NCI-H345 treated with DMSO at 0.1 percent for 48 hours (cell line): ENCODE results near the gene BASP1.
"Not testable (repeated sequence)": the region's sequence is repeated elsewhere in the genome, so short reads cannot be mapped to it uniquely, and the experiment has no call there.

Experiments used
- DNase-seq: peaks from one replicate; lab custom pipeline; 2025; ENCODE audit not compliant: unreplicated experiment; lab: John Stamatoyannopoulos, UW

The BASP1 gene

DNA sequence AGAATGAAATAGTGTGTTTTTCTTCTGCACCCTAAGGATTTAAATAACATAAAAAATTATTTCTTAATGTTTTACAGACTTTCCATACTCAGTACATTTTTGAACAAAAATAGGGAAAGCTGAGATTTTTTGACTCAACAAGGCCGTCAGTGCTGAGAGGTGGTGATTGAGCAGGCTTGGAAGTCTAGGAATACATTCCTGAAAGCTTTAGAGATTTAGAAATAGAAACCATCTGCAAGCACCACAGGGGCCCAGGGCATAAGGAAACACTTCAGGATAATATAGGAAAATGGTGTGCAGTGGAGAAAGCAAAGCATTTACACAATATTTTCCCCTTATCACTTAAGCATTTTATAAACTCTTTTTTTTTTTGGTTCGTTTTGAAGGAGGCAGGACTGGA is 5.2 kb downstream of the BASP1 start:
- no peak for DNase-seq

DNA sequence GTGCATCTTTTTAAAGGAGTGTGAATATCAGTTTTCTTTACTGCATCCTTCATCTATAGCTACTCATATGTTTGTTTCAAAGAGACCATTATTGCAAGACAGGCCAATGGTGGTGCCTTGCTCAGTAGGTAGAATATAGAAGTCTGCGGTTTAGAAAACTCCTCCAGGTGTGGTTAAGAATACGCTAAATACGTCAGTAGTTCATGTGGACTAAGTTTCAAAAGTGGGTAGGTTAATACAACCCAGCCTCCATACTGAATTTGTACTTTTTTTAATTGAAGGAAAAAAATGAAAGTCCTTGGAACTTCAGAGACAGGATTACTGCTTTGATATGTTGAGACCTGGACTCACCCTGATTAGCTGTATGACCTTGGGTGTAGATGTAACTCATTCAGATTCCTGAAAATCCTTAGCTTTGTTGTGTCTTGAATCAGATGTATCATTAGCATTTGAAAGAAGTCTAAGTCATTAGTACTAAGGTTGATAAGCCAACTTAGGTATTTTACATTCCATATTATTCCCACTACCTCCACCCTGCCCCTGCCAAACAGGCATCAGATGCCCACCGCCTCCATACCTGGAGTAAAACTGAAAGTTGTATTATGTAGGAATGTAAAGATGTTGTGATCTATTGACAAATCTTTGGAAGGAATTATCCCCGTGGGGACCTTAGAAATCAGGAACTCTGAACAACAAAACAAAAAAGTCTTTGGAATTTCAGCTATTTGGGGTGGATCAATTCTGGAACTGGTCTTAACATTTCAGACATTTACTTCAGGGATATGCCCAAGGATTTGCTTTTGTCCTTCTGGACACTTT is 6.1 kb downstream of the BASP1 start:
- DNase-seq, result no peak

DNA sequence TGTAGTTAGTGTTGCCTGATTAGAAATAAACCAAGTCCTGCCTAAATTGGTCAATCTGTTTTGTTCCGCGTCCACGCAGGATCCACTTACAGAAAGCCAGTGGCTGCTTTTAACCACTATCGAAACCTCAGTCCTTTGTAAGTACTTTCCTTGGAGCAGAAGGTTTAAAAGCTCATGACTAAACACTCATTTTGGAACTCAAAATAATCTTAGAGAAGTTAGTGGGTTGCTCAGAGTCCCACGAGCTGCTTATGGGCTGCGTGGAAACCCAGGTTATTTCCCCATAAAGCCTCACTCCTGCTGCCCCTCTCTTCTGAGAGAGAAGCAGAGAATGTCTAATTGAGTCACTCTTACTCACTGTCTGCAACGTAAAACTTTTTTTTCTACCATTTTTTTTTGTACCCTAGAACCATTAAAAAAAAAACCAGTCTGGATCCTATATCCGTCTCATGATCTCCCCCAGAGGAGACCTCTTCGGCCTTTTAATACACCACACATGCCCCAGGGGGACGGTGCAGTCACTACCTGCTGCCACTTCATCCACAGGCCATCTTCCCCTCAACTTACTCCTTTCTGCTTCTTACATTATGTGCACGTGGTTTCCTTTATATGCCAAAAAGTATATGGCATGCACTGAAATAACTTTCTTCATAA is 7.6 kb downstream of the BASP1 start:
- no peak for DNase-seq

DNA sequence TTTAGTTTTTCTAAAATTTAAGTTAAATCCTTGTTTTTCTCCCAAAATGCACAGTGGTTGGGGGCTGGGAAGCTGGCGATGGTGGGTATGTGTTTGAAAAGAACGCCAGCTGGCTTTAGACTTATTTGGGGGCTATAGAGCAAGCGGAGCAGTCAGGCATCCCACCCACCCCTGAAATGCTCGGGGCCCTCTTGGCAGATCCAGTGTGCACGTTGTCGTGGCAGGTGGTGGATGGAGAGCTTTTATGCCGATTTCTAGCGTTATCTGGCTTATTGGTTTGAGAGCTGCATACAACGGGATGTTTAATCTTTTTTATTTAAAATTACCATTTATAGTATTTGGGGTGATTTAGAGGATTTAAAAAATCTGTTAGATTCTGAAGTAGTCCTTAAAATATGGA is 8.1 kb downstream of the BASP1 start:
- DNase-seq, result no peak

DNA sequence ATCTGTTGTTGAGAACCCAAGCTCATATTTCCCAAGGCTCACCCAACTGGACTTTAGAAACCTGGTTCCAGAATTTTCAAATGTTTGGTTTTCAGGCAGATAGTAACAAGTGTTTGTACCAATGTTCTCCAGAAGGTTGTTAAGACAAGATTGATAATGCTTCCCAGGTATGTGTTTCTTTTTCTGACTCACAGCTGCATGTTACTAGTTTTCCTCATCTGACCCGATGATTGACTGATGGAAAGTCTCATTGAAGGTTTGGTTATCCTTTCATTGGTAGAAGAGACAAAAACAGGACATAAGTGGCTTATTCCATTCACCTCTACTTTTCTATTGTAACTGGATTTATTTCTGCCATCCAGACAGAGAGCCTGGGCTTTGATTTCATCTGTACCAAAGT is 10.4 kb downstream of the BASP1 start:
- DNase-seq, result no peak

DNA sequence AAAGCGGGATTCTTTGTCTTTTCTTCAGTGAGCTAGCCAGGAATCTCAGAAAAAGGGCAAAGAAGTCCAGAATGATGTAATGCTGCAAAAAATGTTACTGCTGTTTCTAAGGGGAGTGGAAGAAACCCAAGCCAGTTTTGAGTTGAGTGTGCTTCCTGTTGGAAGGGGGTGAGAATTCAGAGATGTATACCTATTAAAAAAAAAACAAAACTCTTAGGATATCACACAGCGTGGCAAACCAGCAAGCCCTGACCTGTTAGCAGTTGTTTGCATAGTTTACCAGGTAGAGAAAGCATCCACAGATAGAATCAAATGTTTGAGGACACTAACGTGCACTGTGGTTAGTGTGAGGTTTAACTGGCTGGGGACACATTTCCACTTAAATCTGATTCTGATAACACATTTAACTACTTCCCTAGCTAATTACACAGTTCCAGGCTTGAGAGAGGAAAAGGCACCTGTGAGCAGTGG is 11.4 kb downstream of the BASP1 start:
- peak; percentile 83 for DNase-seq

DNA sequence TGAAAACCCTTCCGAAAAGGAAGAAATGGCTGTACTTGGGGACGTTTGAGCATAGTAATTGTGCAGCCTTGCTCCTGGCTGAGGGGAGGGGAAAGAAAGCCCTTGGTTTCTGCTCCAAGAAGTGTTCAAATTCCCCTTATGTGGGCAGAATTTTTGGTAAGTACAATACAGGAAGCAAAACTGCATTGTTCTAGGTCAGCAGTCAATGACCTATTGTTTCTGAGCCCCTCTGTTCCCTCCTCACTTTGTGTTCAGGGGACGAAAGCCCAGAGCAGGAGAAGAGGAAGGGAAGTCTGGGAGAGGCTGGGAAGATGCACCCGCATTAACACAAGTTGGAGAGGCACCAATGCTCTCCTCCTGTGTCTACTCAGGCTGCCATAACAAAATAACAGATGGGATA is 11.9 kb downstream of the BASP1 start:
- no peak for DNase-seq

DNA sequence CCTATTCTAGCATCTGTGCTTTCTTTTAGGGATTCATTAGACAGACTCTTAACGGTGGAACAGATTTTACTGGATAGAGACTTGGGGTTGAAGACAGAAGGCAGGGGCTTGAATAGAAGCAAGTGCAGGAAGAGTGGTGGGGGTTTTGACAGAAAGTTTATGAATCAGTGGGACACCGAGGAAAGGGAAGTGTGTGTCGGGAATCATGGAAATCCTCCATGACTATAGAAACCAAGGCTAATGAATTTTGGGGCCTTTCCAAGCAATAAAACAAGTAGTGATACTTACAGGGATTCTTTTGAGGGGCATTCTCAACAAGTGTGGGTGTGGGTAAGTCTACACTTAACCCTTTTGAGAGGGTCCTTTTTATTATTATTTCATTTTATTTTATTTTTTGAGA is 12.8 kb downstream of the BASP1 start:
- DNase-seq, result no peak

DNA sequence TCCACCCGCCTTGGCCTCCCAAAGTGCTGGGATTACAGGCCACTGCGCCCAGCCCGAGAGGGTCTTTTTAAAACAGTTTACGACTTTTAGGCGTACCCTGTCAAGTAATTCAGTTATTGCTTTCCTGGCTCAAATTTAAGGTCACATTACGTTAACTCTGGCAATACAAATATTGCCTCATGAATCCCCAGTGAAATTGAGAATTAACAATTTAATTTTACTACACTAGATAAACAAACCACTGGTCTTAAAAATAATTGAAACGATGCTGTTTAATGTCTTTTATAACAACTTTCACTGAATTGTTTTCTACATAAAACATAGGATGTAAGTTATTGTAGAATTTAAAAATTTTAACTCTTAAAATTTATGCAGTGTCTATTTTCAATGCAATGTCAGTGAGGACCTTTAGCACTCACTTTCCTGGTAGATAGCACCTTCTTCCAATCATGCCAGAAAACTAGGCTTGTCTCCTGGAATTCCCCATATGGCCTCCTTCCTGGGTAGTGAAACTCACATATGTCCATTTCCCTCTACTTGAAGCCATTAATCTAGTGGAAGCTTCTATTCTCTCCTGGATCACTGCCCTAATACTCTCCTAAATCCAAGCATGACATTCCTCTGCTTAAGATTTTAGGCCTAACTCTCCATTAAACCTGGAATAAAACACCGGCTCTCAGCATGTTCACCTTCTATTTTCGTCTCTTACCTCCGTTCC is 13.5 kb downstream of the BASP1 start:
- no peak for DNase-seq

DNA sequence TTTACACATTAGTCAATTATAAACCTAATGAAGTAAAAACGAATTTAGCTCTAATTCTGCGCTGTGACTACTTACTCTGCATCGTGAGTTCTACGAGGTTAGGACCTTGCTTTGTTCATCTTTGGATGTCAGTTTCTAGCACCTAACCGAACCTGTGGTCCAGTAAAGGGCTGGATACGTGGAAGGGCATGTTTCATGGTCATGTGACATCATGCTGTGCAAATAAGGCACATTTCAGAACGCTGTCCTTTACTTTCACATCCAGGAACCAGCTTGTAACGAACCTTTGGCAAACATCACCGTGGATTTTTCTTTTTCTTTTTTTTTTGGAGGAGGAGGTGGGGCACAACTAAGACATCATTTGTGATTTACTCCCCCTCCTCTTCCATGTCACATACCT is 15.0 kb downstream of the BASP1 start:
- DNase-seq, result no peak

DNA sequence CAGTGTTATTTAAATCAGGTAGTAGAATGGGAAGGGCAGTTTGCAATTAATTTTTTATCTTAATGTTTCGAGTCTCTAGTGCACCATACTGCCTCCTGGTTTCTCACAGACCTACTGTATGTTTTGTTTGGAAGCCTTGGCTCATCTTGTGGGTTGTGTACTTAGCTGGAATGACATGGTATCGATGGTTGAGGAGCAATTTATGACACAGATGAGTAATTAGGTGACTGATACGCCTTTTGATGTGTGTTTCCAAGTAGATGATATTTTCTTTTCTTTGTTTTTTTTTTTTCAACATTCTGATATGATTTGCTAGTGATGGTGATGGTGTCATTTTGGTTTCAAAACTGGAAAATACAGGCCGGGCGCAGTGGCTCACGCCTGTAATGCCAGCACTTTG is 16.1 kb downstream of the BASP1 start:
- DNase-seq, result no peak

DNA sequence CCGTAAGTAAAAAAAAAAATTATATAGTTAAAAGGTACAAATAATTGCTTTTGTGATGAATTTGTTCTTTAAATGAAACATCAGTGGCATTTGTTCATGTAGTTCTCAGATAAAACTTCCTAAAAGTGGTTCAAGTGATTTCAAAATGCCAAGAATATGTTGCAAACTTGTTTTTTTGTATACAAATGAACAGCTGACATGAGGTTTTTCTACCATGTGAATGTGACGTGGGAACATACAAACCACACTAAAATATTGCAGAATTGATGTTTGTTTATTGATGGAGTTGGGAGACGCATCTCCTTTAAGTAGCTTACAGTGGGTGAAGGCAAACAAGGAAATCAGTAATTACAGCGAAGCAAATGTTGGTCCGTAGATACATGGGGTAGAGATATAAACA is 16.9 kb downstream of the BASP1 start:
- no peak for DNase-seq

DNA sequence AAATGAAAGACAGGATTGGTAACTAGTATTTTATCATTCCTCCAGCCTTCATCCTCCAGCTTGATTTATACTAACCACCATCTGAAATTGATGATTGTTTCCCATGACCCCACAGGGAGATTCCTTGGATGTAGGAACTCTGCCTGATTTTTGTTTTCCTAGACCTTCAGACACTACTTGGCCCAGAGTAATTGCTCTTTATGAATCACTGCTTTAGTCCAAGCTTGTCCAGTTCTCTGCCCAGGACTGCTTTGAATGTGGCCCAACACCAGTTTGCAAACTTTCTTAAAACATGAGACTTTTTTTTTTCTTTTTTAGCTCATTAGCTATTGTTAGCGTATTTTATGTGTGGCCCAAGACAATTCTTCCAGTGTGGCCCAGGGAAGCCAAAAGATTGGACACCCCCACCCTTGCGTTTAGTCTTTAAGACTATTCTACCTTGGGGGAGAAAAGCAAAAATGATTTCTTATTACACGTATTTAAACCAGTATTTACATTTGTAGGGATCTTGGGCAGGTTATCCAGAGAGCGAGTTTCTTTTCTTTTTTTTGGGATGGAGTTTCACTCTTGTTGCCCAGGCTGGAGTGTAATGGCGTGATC is 18.4 kb downstream of the BASP1 start:
- no peak for DNase-seq

DNA sequence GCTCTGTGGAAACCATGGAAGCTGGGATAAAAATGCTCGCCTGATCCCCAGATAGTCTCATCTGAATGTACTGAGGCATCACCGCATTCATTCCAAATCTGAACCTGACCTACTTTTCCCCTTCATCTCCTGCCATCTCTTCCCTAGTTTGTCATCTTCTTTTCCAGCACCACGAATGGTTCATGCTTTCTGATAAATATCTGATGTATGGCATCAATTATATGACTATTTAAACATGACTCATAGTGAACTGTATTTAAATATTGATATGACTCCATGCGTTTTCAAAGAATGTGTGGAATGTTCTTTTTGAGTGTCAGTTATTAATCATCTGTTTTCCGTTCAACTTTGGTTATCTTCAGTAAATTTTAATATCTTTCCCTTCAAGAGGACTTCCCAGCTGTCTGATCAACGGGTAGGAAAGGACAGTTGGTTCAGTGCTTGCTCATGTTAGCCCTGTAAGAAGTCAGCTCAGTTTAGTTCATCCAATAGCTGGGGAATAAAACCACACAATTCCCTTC is 21.1 kb downstream of the BASP1 start:
- DNase-seq, result no peak

DNA sequence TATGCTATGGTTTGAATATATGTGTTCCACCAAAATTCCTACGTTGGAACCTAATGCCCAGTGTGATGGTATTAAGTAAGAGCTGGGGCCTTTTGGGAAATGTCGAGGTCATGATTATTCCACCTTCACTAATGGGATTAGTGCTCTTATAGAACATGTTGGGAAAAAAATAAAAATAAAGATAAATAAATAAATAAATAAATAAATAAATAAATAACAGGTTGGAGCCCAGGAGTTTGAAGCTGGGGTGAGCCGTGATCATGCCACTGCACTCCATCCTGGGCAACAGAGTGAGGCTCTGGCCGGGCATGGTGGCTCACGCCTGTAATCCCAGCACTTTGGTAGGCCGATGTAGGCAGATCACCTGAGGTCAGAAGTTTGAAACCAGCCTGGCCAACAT is 22.5 kb downstream of the BASP1 start:
- no peak for DNase-seq

DNA sequence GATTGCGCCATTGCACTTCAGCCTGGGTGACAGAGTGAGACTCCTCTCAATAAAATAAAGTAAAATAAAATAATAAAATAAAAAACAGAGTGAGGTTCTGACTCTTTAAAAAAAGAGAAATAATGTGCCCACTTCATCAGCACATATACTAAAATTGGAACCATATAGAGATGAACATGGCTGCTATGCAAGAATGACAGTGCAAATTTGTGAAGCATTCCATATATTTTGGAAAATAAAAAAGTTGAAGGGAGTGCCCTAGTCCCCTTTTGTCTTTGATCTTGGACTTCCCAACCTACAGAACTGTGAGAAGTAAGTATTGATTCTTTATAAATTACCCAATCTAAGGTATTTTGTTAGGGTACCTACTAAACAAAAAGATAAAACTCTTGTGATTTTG is 23.1 kb downstream of the BASP1 start:
- DNase-seq, result no peak

DNA sequence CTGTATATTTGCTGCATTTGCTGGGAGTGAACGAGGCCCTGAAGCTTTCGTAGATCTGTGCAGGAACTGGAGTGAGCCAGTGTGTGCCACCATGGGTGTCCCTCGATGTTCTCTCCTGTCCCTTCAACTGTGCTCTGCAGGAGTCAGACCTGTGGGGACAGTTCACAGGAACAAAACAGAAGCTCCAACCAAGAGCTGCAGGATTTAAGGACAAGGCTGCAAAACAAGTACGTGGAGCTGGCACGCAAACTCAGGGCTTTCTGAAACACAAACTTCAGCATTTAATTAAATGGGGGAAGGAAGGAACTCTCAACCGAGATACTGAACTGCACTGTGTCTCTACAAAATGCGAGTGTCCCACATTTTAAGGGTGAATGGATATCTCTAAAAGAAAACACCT is 24.2 kb downstream of the BASP1 start:
- no peak for DNase-seq

DNA sequence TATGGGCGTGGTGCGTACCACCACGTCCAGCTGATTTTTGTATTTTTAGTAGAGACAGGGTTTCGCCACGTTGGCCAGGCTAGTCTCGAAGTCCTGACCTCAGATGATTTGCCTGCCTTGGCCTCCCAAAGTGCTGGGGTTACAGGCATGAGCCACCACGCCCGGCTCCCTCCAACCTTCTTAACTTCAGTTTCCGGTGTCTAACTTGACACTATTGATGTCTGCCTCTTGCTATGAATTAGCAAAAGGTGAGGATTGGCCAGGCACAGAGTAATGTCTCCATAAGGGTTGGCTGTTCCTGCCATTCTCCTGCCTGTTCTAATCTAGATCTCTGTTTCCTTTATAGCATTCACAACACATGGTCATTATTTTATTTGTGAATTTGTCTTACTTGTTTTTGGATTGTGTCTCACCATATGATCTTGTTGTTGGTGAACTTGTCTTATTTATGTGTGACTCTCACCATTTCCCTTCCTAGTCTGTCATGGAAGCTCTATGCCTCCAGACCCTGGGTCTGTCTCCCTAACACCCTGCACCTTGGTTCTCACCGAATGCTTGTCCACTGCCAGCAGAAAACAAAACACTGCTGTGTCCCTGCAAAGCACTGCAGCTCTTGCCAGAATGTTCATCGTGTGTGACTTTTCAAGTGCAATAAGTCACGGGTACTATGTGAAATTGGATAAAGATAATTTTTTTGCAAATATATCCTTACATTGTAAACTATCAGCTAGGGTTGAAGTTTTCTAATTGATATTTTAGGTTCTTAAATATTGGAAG is 26.0 kb downstream of the BASP1 start:
- no peak for DNase-seq

DNA sequence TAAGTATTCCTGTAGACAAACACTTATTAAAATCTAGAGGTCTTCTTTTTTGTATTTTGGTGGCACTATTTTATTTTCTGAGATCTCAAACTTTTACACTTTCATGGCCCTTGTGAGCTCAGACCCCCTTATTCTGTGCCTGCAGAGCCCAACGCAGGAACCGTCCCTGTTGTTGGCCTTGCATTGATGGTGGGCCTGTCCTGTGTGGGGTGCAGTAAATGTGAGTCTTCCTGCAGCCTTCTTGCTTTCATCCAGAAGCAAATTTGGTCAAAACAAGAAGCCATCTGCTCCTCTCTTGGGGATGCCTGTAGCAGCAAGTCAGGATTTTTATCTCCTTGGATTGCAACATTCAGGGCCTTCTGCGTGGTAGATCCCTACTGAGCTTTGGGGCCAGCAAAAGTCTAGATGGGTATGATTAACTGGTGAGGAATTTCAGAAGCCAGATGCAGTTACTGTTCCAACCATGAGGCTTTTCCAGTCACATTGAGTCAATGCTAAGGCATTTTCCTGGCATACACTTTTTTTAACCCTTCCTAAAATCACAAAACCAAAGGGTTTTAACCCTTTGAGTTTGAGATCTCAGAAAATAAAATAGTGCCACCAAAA is 31.7 kb downstream of the BASP1 start:
- DNase-seq, result no peak

DNA sequence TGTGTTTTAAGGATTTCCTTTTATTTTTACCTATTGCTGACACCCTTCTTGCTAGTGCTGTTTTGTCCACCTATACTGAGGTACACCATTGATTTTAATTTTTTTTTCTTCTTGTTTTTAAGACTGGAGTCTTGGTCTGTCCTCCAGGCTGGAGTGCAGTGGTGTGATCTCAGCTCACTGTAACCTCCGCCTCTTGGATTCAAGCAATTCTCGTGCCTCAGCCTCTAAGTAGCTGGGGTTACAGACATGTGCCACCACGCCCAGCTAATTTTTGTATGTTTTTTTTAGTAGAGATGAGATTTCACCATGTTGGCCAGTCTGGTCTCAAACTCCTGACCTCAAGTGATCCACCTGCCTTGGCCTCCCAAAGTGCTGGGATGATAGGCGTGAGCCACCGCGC is 32.4 kb downstream of the BASP1 start:
- not testable (repeated sequence) for DNase-seq
